NB4 (cell line): ENCODE data around the gene SOX6.

Experiments used
- CTCF ChIP-seq: IDR thresholded peaks from one replicate; pipeline ENCODE4 v1.5.1; 2012; ENCODE audit warnings: low read depth, low read length
- POLR2A ChIP-seq: IDR thresholded peaks from 2 replicates; pipeline ENCODE4 v1.6.1; 2011; ENCODE audit warnings: mild to moderate bottlenecking; ENCODE audit not compliant: insufficient read length; ENCODE audit errors: extremely low read depth
- TF ChIP-seq, protein P1 (sequence below): IDR thresholded peaks from 2 replicates; pipeline ENCODE4 v1.6.1; 2011; ENCODE audit warnings: low read depth, low read length

GRCh38 chr11:16261836-16262644 lies 94.3 kb downstream of the SOX6 start:
- TF ChIP-seq CTCF = no peak
- TF ChIP-seq POLR2A = no peak
- TF ChIP-seq, protein P1, sequence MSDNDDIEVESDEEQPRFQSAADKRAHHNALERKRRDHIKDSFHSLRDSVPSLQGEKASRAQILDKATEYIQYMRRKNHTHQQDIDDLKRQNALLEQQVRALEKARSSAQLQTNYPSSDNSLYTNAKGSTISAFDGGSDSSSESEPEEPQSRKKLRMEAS = no peak
